Measurements from ENCODE around the gene SLC27A1. TPM values are rescaled to one million over a fixed set of nuclear protein-coding genes. Genes with fewer than 3 reads are reported as not detected.
"Not testable (repeated sequence)": the region's sequence is repeated elsewhere in the genome, so short reads cannot be mapped to it uniquely, and the experiment has no call there.

SLC27A1 gene
- total RNA-seq, 2 experiments from 2014 or later = 2.2 to 2.7 TPM

- Mint-ChIP-seq H3K36me3 (ENCODE audit: low read depth) (peaks cover 12% of the 10 kb centered on the region), H3K9me3 (ENCODE audit: low read depth) (no peaks in the 10 kb centered on the region), H3K4me3 (no peak overlapping the region), H3K27ac (no peak overlapping the region), H3K27me3 (no peaks in the 10 kb centered on the region), H3K4me1 (peaks cover 18% of the 10 kb centered on the region)
- CTCF ChIA-PET = interaction anchor here (0.6 to 1.6 kb wide), 2 partner anchors 8 to 194 kb away, joined by 3 to 8 read pairs; no protein-coding TSS in a partner anchor
- DNase-seq (no peak), ATAC-seq (no peak)
- intact Hi-C loops (cut with DNase I, micrococcal nuclease) = no loop called here
- POLR2A ChIA-PET = no interaction called here
These were observed 34.1 kb downstream of the SLC27A1 start for GRCh38 chr19:17504456-17504855.

GRCh38 chr19:17505223-17505622 is 34.9 kb downstream of the SLC27A1 start:
- H3K27ac Mint-ChIP-seq = peak overlapping the region; percentile 21
- POLR2A ChIA-PET = no interaction called here

GRCh38 chr19:17506745-17507144 is 36.4 kb downstream of the SLC27A1 start:
- Mint-ChIP-seq H3K27ac (no peak overlapping the region), H3K36me3 (ENCODE audit: low read depth) (peaks cover 21% of the 10 kb centered on the region), H3K4me1 (peaks cover 25% of the 10 kb centered on the region), H3K27me3 (no peaks in the 10 kb centered on the region), H3K4me3 (no peak overlapping the region), H3K9me3 (ENCODE audit: low read depth) (no peaks in the 10 kb centered on the region)
- intact Hi-C loops (cut with DNase I, micrococcal nuclease) = no loop called here
- ATAC-seq (no peak), DNase-seq (no peak)
- ChIA-PET POLR2A (no interaction called here), CTCF (interaction anchor here (0.6 kb wide), 1 partner anchor 65 kb away, joined by 3 read pairs; no protein-coding TSS in a partner anchor)

More at GRCh38 chr19:17505223-17505622, 34.9 kb downstream of the SLC27A1 start:
- no peak for ATAC-seq
- peaks cover 18% of the 10 kb centered on the region for H3K36me3 Mint-ChIP-seq (ENCODE audit: low read depth)
- DNase-seq = no peak
- H3K4me3 Mint-ChIP-seq = no peak overlapping the region
- H3K4me1 Mint-ChIP-seq = peaks cover 20% of the 10 kb centered on the region
- CTCF ChIA-PET = interaction anchor here (1.6 kb wide), 1 partner anchor 9 kb away, joined by 8 read pairs; no protein-coding TSS in a partner anchor
- intact Hi-C loops (cut with DNase I, micrococcal nuclease) = no loop called here
- H3K9me3 Mint-ChIP-seq (ENCODE audit: low read depth) = no peaks in the 10 kb centered on the region
- no peaks in the 10 kb centered on the region for H3K27me3 Mint-ChIP-seq

- intact Hi-C loops (cut with DNase I, micrococcal nuclease); POLR2A ChIA-PET; H3K9me3 Mint-ChIP-seq (ENCODE audit: low read depth); DNase-seq; ATAC-seq; H3K27me3 Mint-ChIP-seq: not testable (repeated sequence)
- Mint-ChIP-seq H3K4me3 (peak overlapping the region; percentile 30), H3K27ac (peak overlapping the region; percentile 83), H3K4me1 (peaks cover 34% of the 10 kb centered on the region), H3K36me3 (ENCODE audit: low read depth) (peaks cover 20% of the 10 kb centered on the region)
- CTCF ChIA-PET = interaction anchor here (0.6 to 1.6 kb wide), 2 partner anchors 12 to 42 kb away, joined by 3 to 5 read pairs; no protein-coding TSS in a partner anchor
These were observed 38.2 kb downstream of the SLC27A1 start for GRCh38 chr19:17508558-17508933.

GRCh38 chr19:17510220-17510993 is 40.1 kb downstream of the SLC27A1 start:
- peaks cover 39% of the 10 kb centered on the region for H3K4me1 Mint-ChIP-seq
- H3K36me3 Mint-ChIP-seq (ENCODE audit: low read depth) = peaks cover 20% of the 10 kb centered on the region
- peak overlapping the region; percentile 99 for H3K27ac Mint-ChIP-seq
- ChIA-PET POLR2A (interaction anchor here (0.6 kb wide), 3 partner anchors 41 to 247 kb away, joined by 6 to 15 read pairs (median 7); no protein-coding TSS in a partner anchor), CTCF (interaction anchor here (0.6 to 2.4 kb wide), 7 partner anchors 14 to 943 kb away, joined by 3 to 13 read pairs (median 3); no protein-coding TSS in a partner anchor)
- H3K27me3 Mint-ChIP-seq = no peaks in the 10 kb centered on the region
- H3K4me3 Mint-ChIP-seq = peak overlapping the region; percentile 95
- H3K9me3 Mint-ChIP-seq (ENCODE audit: low read depth) = no peaks in the 10 kb centered on the region
- DNase-seq (no peak), ATAC-seq (no peak)
- intact Hi-C loops (cut with DNase I, micrococcal nuclease) = loop anchor here (2.0 to 5.0 kb wide), 5 partner anchors 47 to 642 kb away; partner anchors contain the start of genes COLGALT1 (in 1 of the 2), JAK3 (in 1 of the 2) and PIK3R2 (in 1 of the 2)

- H3K4me3 Mint-ChIP-seq = peak overlapping the region; percentile 95
- ChIA-PET CTCF (interaction anchor here (1.0 to 2.4 kb wide), 4 partner anchors 16 to 89 kb away, joined by 3 to 13 read pairs (median 4); no protein-coding TSS in a partner anchor), POLR2A (no interaction called here)
- peak; percentile 92 for DNase-seq
- peak overlapping the region; percentile 88 for H3K27ac Mint-ChIP-seq
- intact Hi-C loops (cut with DNase I, micrococcal nuclease) = loop anchor here (1.0 to 5.0 kb wide), 15 partner anchors 16 to 640 kb away; partner anchors contain the start of genes COLGALT1 (in 2 of the 2), DDA1 (in 1 of the 2), GTPBP3 (in 1 of the 2) and JAK3 (in 1 of the 2)
- H3K36me3 Mint-ChIP-seq (ENCODE audit: low read depth) = peaks cover 26% of the 10 kb centered on the region
- ATAC-seq = peak; percentile 52
- no peaks in the 10 kb centered on the region for H3K27me3 Mint-ChIP-seq
- no peaks in the 10 kb centered on the region for H3K9me3 Mint-ChIP-seq (ENCODE audit: low read depth)
- H3K4me1 Mint-ChIP-seq = peaks cover 39% of the 10 kb centered on the region
These were observed 41.6 kb downstream of the SLC27A1 start for GRCh38 chr19:17511724-17512573.

GRCh38 chr19:17512574-17512939 is 42.2 kb downstream of the SLC27A1 start:
- Mint-ChIP-seq H3K4me1 (peaks cover 38% of the 10 kb centered on the region), H3K27ac (peak overlapping the region; percentile 88), H3K4me3 (peak overlapping the region; percentile 95), H3K36me3 (ENCODE audit: low read depth) (peaks cover 32% of the 10 kb centered on the region), H3K27me3 (no peaks in the 10 kb centered on the region), H3K9me3 (ENCODE audit: low read depth) (peaks cover 3% of the 10 kb centered on the region)
- POLR2A ChIA-PET = no interaction called here
- ATAC-seq = no peak
- intact Hi-C loops (cut with DNase I, micrococcal nuclease) = loop anchor here (5.0 kb wide), 3 partner anchors 45 to 640 kb away; partner anchors contain the start of genes COLGALT1 (in 1 of the 2), JAK3 (in 1 of the 2) and PIK3R2 (in 1 of the 2)
- CTCF ChIA-PET = interaction anchor here (1.9 kb wide), 1 partner anchor 17 kb away, joined by 10 read pairs; no protein-coding TSS in a partner anchor
- no peak for DNase-seq

GRCh38 chr19:17515408-17516149 is 45.3 kb downstream of the SLC27A1 start:
- no peak for ATAC-seq
- CTCF ChIA-PET = no interaction called here
- POLR2A ChIA-PET = no interaction called here
- H3K27ac Mint-ChIP-seq = no peak overlapping the region
- intact Hi-C loops (cut with DNase I, micrococcal nuclease) = no loop called here
- no peak overlapping the region for H3K4me3 Mint-ChIP-seq
- no peak for DNase-seq
- H3K9me3 Mint-ChIP-seq (ENCODE audit: low read depth) = peaks cover 5% of the 10 kb centered on the region
- peaks cover 17% of the 10 kb centered on the region for H3K4me1 Mint-ChIP-seq
- H3K36me3 Mint-ChIP-seq (ENCODE audit: low read depth) = peaks cover 33% of the 10 kb centered on the region
- no peaks in the 10 kb centered on the region for H3K27me3 Mint-ChIP-seq

GRCh38 chr19:17517898-17518297 is 47.6 kb downstream of the SLC27A1 start:
- CTCF ChIA-PET = interaction anchor here (0.6 to 0.7 kb wide), 2 partner anchors 46 to 171 kb away, joined by 3 read pairs; no protein-coding TSS in a partner anchor
- POLR2A ChIA-PET = no interaction called here
- Mint-ChIP-seq H3K9me3 (ENCODE audit: low read depth) (peaks cover 5% of the 10 kb centered on the region), H3K36me3 (ENCODE audit: low read depth) (peaks cover 31% of the 10 kb centered on the region), H3K4me3 (no peak overlapping the region), H3K4me1 (peaks cover 9% of the 10 kb centered on the region), H3K27me3 (no peaks in the 10 kb centered on the region), H3K27ac (no peak overlapping the region)
- DNase-seq (no peak), ATAC-seq (no peak)
- intact Hi-C loops (cut with DNase I, micrococcal nuclease) = no loop called here

GRCh38 chr19:17518654-17519053 is 48.3 kb downstream of the SLC27A1 start:
- H3K4me1 Mint-ChIP-seq = peaks cover 14% of the 10 kb centered on the region
- H3K4me3 Mint-ChIP-seq; H3K27ac Mint-ChIP-seq; ATAC-seq; H3K27me3 Mint-ChIP-seq; intact Hi-C loops (cut with DNase I, micrococcal nuclease); H3K9me3 Mint-ChIP-seq (ENCODE audit: low read depth); DNase-seq: not testable (repeated sequence)
- H3K36me3 Mint-ChIP-seq (ENCODE audit: low read depth) = peaks cover 29% of the 10 kb centered on the region
- CTCF ChIA-PET = interaction anchor here (0.6 kb wide), 1 partner anchor 171 kb away, joined by 3 read pairs; no protein-coding TSS in a partner anchor
- POLR2A ChIA-PET = interaction anchor here (0.7 kb wide), 1 partner anchor 1424 kb away, joined by 4 read pairs; no protein-coding TSS in a partner anchor
